ENCODE results near the gene MAGI1.

Gene MAGI1

GRCh38 chr3:65984975-65985374 is 53.7 kb downstream of the MAGI1 start:
- H3K27me3 Mint-ChIP-seq: peaks cover 7% of the 10 kb centered on the region
- no peak for DNase-seq
- no peaks in the 10 kb centered on the region for H3K36me3 Mint-ChIP-seq (ENCODE audit: low read depth)
- no peaks in the 10 kb centered on the region for H3K4me1 Mint-ChIP-seq
- ATAC-seq: no peak
- no peak overlapping the region for H3K4me3 Mint-ChIP-seq
- peaks cover 5% of the 10 kb centered on the region for H3K9me3 Mint-ChIP-seq
- H3K27ac Mint-ChIP-seq: no peak overlapping the region

GRCh38 chr3:65983100-65983499 is 55.6 kb downstream of the MAGI1 start:
- H3K9me3 Mint-ChIP-seq: peaks cover 5% of the 10 kb centered on the region
- no peak overlapping the region for H3K4me3 Mint-ChIP-seq
- no peaks in the 10 kb centered on the region for H3K36me3 Mint-ChIP-seq (ENCODE audit: low read depth)
- ATAC-seq (no peak), DNase-seq (no peak)
- H3K27ac Mint-ChIP-seq: no peak overlapping the region
- no peaks in the 10 kb centered on the region for H3K4me1 Mint-ChIP-seq
- H3K27me3 Mint-ChIP-seq: peaks cover 2% of the 10 kb centered on the region

GRCh38 chr3:65979731-65980130 is 59.0 kb downstream of the MAGI1 start:
- no peak for ATAC-seq
- H3K4me1 Mint-ChIP-seq: no peaks in the 10 kb centered on the region
- peaks cover 9% of the 10 kb centered on the region for H3K9me3 Mint-ChIP-seq
- H3K27me3 Mint-ChIP-seq: no peaks in the 10 kb centered on the region
- no peaks in the 10 kb centered on the region for H3K36me3 Mint-ChIP-seq (ENCODE audit: low read depth)
- no peak overlapping the region for H3K27ac Mint-ChIP-seq
- H3K4me3 Mint-ChIP-seq: no peak overlapping the region
- no peak for DNase-seq

GRCh38 chr3:65979162-65979561 is 59.6 kb downstream of the MAGI1 start:
- H3K36me3 Mint-ChIP-seq (ENCODE audit: low read depth): no peaks in the 10 kb centered on the region
- ATAC-seq: no peak
- H3K9me3 Mint-ChIP-seq: peaks cover 9% of the 10 kb centered on the region
- no peaks in the 10 kb centered on the region for H3K4me1 Mint-ChIP-seq
- no peak overlapping the region for H3K27ac Mint-ChIP-seq
- H3K4me3 Mint-ChIP-seq: no peak overlapping the region
- H3K27me3 Mint-ChIP-seq: no peaks in the 10 kb centered on the region
- DNase-seq: no peak

- no peak for ATAC-seq
- no peak for DNase-seq
- no peaks in the 10 kb centered on the region for H3K36me3 Mint-ChIP-seq (ENCODE audit: low read depth)
These were observed 60.6 kb downstream of the MAGI1 start for GRCh38 chr3:65978116-65978515.

GRCh38 chr3:65975032-65975431 is 63.7 kb downstream of the MAGI1 start:
- Mint-ChIP-seq H3K36me3 (ENCODE audit: low read depth) (no peaks in the 10 kb centered on the region), H3K4me1 (no peaks in the 10 kb centered on the region), H3K9me3 (peaks cover 4% of the 10 kb centered on the region), H3K4me3 (no peak overlapping the region), H3K27ac (no peak overlapping the region), H3K27me3 (no peaks in the 10 kb centered on the region)
- DNase-seq (no peak), ATAC-seq (no peak)

More at GRCh38 chr3:65978116-65978515, 60.6 kb downstream of the MAGI1 start:
- Mint-ChIP-seq H3K9me3 (peaks cover 9% of the 10 kb centered on the region), H3K4me1 (no peaks in the 10 kb centered on the region), H3K27me3 (no peaks in the 10 kb centered on the region), H3K27ac (no peak overlapping the region), H3K4me3 (no peak overlapping the region)

- no peak overlapping the region for H3K27ac Mint-ChIP-seq
- H3K4me3 Mint-ChIP-seq: no peak overlapping the region
- H3K9me3 Mint-ChIP-seq: peaks cover 4% of the 10 kb centered on the region
- no peaks in the 10 kb centered on the region for H3K27me3 Mint-ChIP-seq
- no peaks in the 10 kb centered on the region for H3K4me1 Mint-ChIP-seq
- no peaks in the 10 kb centered on the region for H3K36me3 Mint-ChIP-seq (ENCODE audit: low read depth)
- no peak for ATAC-seq
- DNase-seq: no peak
These were observed 64.2 kb downstream of the MAGI1 start for GRCh38 chr3:65974509-65974908.

GRCh38 chr3:65972765-65973164 is 66.0 kb downstream of the MAGI1 start:
- Mint-ChIP-seq H3K36me3 (ENCODE audit: low read depth) (no peaks in the 10 kb centered on the region), H3K9me3 (peaks cover 3% of the 10 kb centered on the region), H3K27ac (no peak overlapping the region), H3K4me3 (no peak overlapping the region), H3K4me1 (no peaks in the 10 kb centered on the region), H3K27me3 (peaks cover 8% of the 10 kb centered on the region)
- DNase-seq (no peak), ATAC-seq (no peak)

GRCh38 chr3:65971293-65972252 is 67.1 kb downstream of the MAGI1 start:
- ATAC-seq: no peak
- no peak for DNase-seq
- Mint-ChIP-seq H3K4me1 (no peaks in the 10 kb centered on the region), H3K9me3 (no peaks in the 10 kb centered on the region), H3K27ac (no peak overlapping the region), H3K27me3 (peaks cover 11% of the 10 kb centered on the region), H3K36me3 (ENCODE audit: low read depth) (no peaks in the 10 kb centered on the region), H3K4me3 (no peak overlapping the region)

- Mint-ChIP-seq H3K27me3 (peaks cover 14% of the 10 kb centered on the region), H3K4me3 (no peak overlapping the region), H3K36me3 (ENCODE audit: low read depth) (no peaks in the 10 kb centered on the region), H3K4me1 (peaks cover 9% of the 10 kb centered on the region), H3K9me3 (peaks cover 7% of the 10 kb centered on the region), H3K27ac (no peak overlapping the region)
- no peak for ATAC-seq
- no peak for DNase-seq
These were observed 69.7 kb downstream of the MAGI1 start for GRCh38 chr3:65968996-65969395.

GRCh38 chr3:65967451-65967850 is 71.3 kb downstream of the MAGI1 start:
- H3K9me3 Mint-ChIP-seq: peaks cover 7% of the 10 kb centered on the region
- ATAC-seq: no peak
- H3K36me3 Mint-ChIP-seq (ENCODE audit: low read depth): no peaks in the 10 kb centered on the region
- no peak overlapping the region for H3K4me3 Mint-ChIP-seq
- H3K4me1 Mint-ChIP-seq: peaks cover 19% of the 10 kb centered on the region
- DNase-seq: no peak
- no peak overlapping the region for H3K27ac Mint-ChIP-seq
- H3K27me3 Mint-ChIP-seq: peaks cover 14% of the 10 kb centered on the region

- H3K36me3 Mint-ChIP-seq (ENCODE audit: low read depth): no peaks in the 10 kb centered on the region
- no peak for ATAC-seq
These were observed 73.9 kb downstream of the MAGI1 start for GRCh38 chr3:65964838-65965237.

GRCh38 chr3:65963787-65964677 is 74.7 kb downstream of the MAGI1 start:
- DNase-seq: peak; percentile 56

More at GRCh38 chr3:65964838-65965237, 73.9 kb downstream of the MAGI1 start:
- peak overlapping the region; percentile 92 for H3K27ac Mint-ChIP-seq
- peaks cover 7% of the 10 kb centered on the region for H3K9me3 Mint-ChIP-seq
- H3K4me1 Mint-ChIP-seq: peaks cover 21% of the 10 kb centered on the region
- no peak for DNase-seq
- H3K4me3 Mint-ChIP-seq: no peak overlapping the region
- H3K27me3 Mint-ChIP-seq: peaks cover 14% of the 10 kb centered on the region

GRCh38 chr3:65961733-65962132 is 77.0 kb downstream of the MAGI1 start:
- DNase-seq (no peak), ATAC-seq (no peak)
- H3K27ac Mint-ChIP-seq: no peak overlapping the region
- H3K4me1 Mint-ChIP-seq: peaks cover 21% of the 10 kb centered on the region
- H3K27me3 Mint-ChIP-seq: peaks cover 7% of the 10 kb centered on the region
- H3K9me3 Mint-ChIP-seq: peaks cover 14% of the 10 kb centered on the region
- no peak overlapping the region for H3K4me3 Mint-ChIP-seq
- no peaks in the 10 kb centered on the region for H3K36me3 Mint-ChIP-seq (ENCODE audit: low read depth)

More at GRCh38 chr3:65963787-65964677, 74.7 kb downstream of the MAGI1 start:
- Mint-ChIP-seq H3K36me3 (ENCODE audit: low read depth) (no peaks in the 10 kb centered on the region), H3K27ac (peak overlapping the region; percentile 92), H3K4me1 (peaks cover 21% of the 10 kb centered on the region), H3K4me3 (no peak overlapping the region), H3K9me3 (peaks cover 7% of the 10 kb centered on the region), H3K27me3 (peaks cover 13% of the 10 kb centered on the region)
- peak; percentile 95 for ATAC-seq

Data from activated naive CD8-positive, alpha-beta T cell treated with anti-CD3 and anti-CD28 coated beads, Interleukin-2, amount 50 U/mL, for 24 hours (primary cell).